H9 (cell line): ENCODE data around the gene NPAS1. TPM values are rescaled to one million over a fixed set of nuclear protein-coding genes. Genes with fewer than 3 reads are reported as not detected.

Experiments used
- DNase-seq: peaks from one replicate; pipeline ENCODE4 v3.0.0-alpha.2; 2017
- H2AFZ ChIP-seq: one replicate; pipeline ENCODE4 v1.6.1; 2013; ENCODE audit warnings: mild to moderate bottlenecking, low read length, control low read depth, moderate library complexity
- H2AK5ac ChIP-seq: 2 replicates; pipeline ENCODE4 v1.6.1; 2013; ENCODE audit warnings: low read length, control low read depth, mixed read lengths; ENCODE audit not compliant: insufficient read length
- H2BK120ac ChIP-seq: one replicate; pipeline ENCODE4 v1.6.1; 2013; ENCODE audit warnings: low read depth, mild to moderate bottlenecking, low read length, control low read depth, inconsistent platforms; ENCODE audit not compliant: poor library complexity, severe bottlenecking
- H2BK12ac ChIP-seq: 2 replicates; pipeline ENCODE4 v1.6.1; 2013; ENCODE audit warnings: low read length, control low read depth, mixed read lengths, low read depth; ENCODE audit not compliant: insufficient read length
- H2BK15ac ChIP-seq: 2 replicates; pipeline ENCODE4 v1.6.1; 2013; ENCODE audit warnings: low read depth, low read length, control low read depth
- H2BK20ac ChIP-seq: one replicate; pipeline ENCODE4 v1.6.1; 2013; ENCODE audit warnings: low read depth, mild to moderate bottlenecking, low read length, control low read depth, inconsistent platforms; ENCODE audit not compliant: poor library complexity, severe bottlenecking
- H2BK5ac ChIP-seq: 2 replicates; pipeline ENCODE4 v1.6.1; 2013; ENCODE audit warnings: low read length, control low read depth, mixed read lengths; ENCODE audit not compliant: insufficient read length
- H3K14ac ChIP-seq: 2 replicates; pipeline ENCODE4 v1.6.1; 2013; ENCODE audit warnings: low read length, control low read depth; ENCODE audit not compliant: insufficient read depth
- H3K18ac ChIP-seq: 2 replicates; pipeline ENCODE4 v1.6.1; 2013; ENCODE audit warnings: low read depth, mild to moderate bottlenecking, mixed read lengths, low read length, control low read depth; ENCODE audit not compliant: insufficient read length
- H3K23ac ChIP-seq: 2 replicates; pipeline ENCODE4 v1.6.1; 2013; ENCODE audit warnings: low read length, control low read depth, mixed read lengths, low read depth; ENCODE audit not compliant: insufficient read length
- H3K23me2 ChIP-seq: 2 replicates; pipeline ENCODE4 v1.6.1; 2013; ENCODE audit warnings: low read depth, mild to moderate bottlenecking, mixed read lengths, low read length, control low read depth; ENCODE audit not compliant: insufficient read length, poor library complexity, severe bottlenecking
- H3K27ac ChIP-seq: 2 replicates; pipeline ENCODE4 v1.5.1; 2013; ENCODE audit warnings: low read length, control low read depth, mixed read lengths, low read depth; ENCODE audit not compliant: insufficient read length
- H3K27me3 ChIP-seq: 2 replicates; pipeline ENCODE4 v1.6.1; 2013; ENCODE audit warnings: low read length, control low read depth, inconsistent platforms; ENCODE audit not compliant: insufficient read depth
- H3K4ac ChIP-seq: 2 replicates; pipeline ENCODE4 v1.6.1; 2013; ENCODE audit warnings: low read depth, mild to moderate bottlenecking, control low read depth, inconsistent platforms, low read length, moderate library complexity
- H3K4me1 ChIP-seq: 2 replicates; pipeline ENCODE4 v1.6.1; 2013; ENCODE audit warnings: low read length, control low read depth, inconsistent platforms; ENCODE audit not compliant: insufficient read depth
- H3K4me2 ChIP-seq: 2 replicates; pipeline ENCODE4 v1.6.1; 2013; ENCODE audit warnings: low read length, control low read depth, mixed read lengths; ENCODE audit not compliant: insufficient read length, insufficient read depth
- H3K56ac ChIP-seq: 2 replicates; pipeline ENCODE4 v1.6.1; 2013; ENCODE audit warnings: low read depth, mild to moderate bottlenecking, mixed read lengths, low read length, control low read depth; ENCODE audit not compliant: insufficient read length
- H3K79me1 ChIP-seq: 2 replicates; pipeline ENCODE4 v1.6.1; 2013; ENCODE audit warnings: low read depth, mild to moderate bottlenecking, moderate library complexity, low read length, control low read depth, inconsistent platforms; ENCODE audit not compliant: insufficient read depth, poor library complexity, severe bottlenecking
- H3K79me2 ChIP-seq: 2 replicates; pipeline ENCODE4 v1.6.1; 2013; ENCODE audit warnings: low read length, control low read depth, inconsistent platforms; ENCODE audit not compliant: insufficient read depth
- H3K9ac ChIP-seq: 2 replicates; pipeline ENCODE4 v1.6.1; 2013; ENCODE audit warnings: low read length, control low read depth, mixed read lengths; ENCODE audit not compliant: insufficient read length; ENCODE audit errors: extremely low read depth
- H3K9me3 ChIP-seq: one replicate; pipeline ENCODE4 v1.6.1; 2013; ENCODE audit warnings: low read depth, low read length, inconsistent platforms; ENCODE audit not compliant: control insufficient read depth
- H3T11ph ChIP-seq: one replicate; pipeline ENCODE4 v1.6.1; 2013; ENCODE audit warnings: mild to moderate bottlenecking, low read length, control low read depth, inconsistent platforms
- H4K20me1 ChIP-seq: one replicate; pipeline ENCODE4 v1.6.1; 2013; ENCODE audit not compliant: control insufficient read depth, insufficient read length, insufficient read depth
- H4K5ac ChIP-seq: 2 replicates; pipeline ENCODE4 v1.6.1; 2013; ENCODE audit warnings: low read depth, mild to moderate bottlenecking, mixed read lengths, low read length, control low read depth; ENCODE audit not compliant: insufficient read length
- H4K8ac ChIP-seq: replicated peaks from 2 replicates; pipeline ENCODE4 v1.6.1; 2013; ENCODE audit warnings: low read length, control low read depth, mixed read lengths, low read depth; ENCODE audit not compliant: insufficient read length
- H4K91ac ChIP-seq: 2 replicates; pipeline ENCODE4 v1.6.1; 2013; ENCODE audit warnings: low read depth, mild to moderate bottlenecking, moderate library complexity, mixed read lengths, low read length, control low read depth; ENCODE audit not compliant: insufficient read length
- H3K27ac Mint-ChIP-seq, 3 experiments: 2 replicates in 2 of 3; 3 replicates in 1 of 3; pipeline ENCODE4 v1.8.0; 2020 to 2021; ENCODE audit warnings: mixed read lengths in 3 of 3, mild to moderate bottlenecking in 1 of 3, moderate library complexity in 1 of 3
- H3K27me3 Mint-ChIP-seq: 2 replicates; pipeline ENCODE4 v1.8.0; 2021; ENCODE audit warnings: low read depth, mild to moderate bottlenecking, moderate library complexity, mixed read lengths
- H3K36me3 Mint-ChIP-seq, 3 experiments: 2 replicates in 2 of 3; 3 replicates in 1 of 3; pipeline ENCODE4 v1.8.0; 2020 to 2021; ENCODE audit warnings: low read depth in 3 of 3, mixed read lengths in 3 of 3; ENCODE audit not compliant: insufficient read depth in 1 of 3
- H3K4me1 Mint-ChIP-seq, 2 experiments: 2 replicates each; pipeline ENCODE4 v1.8.0; 2020; ENCODE audit warnings: mixed read lengths in 2 of 2
- H3K4me3 Mint-ChIP-seq, 2 experiments: 2 replicates in 1 of 2; 3 replicates in 1 of 2; pipeline ENCODE4 v1.8.0; 2020 to 2021; ENCODE audit warnings: mild to moderate bottlenecking in 2 of 2, mixed read lengths in 2 of 2, moderate library complexity in 1 of 2
- H3K9me3 Mint-ChIP-seq, 2 experiments: 2 replicates in 1 of 2; 3 replicates in 1 of 2; pipeline ENCODE4 v1.8.0; 2020; ENCODE audit warnings: mild to moderate bottlenecking in 2 of 2, mixed read lengths in 2 of 2, moderate library complexity in 1 of 2
- WGBS: extraction: QIAGEN DNeasy Blood & Tissue Kit; methylation state at CpG from one replicate; pipeline ENCODE4 v1.1.7; 2013; ENCODE audit warnings: missing lambda C conversion rate, low lambda C conversion rate, mixed read lengths; ENCODE audit not compliant: insufficient read length; ENCODE audit errors: extremely low coverage; 5-methylcytosine and 5-hydroxymethylcytosine counted together
- total RNA-seq: library from RNA; stranded (reverse); gene quantifications from 2 replicates; pipeline ENCODE4 v1.2.1, GENCODE V29; 2021
- TF ChIP-seq, protein P1 (sequence below): fragments of 200-600 bp; sonication (generic); conservative IDR thresholded peaks from 3 replicates; pipeline ENCODE4 v1.8.0; 2021; ENCODE audit warnings: antibody characterized with exemption, mild to moderate bottlenecking

The NPAS1 gene
- total RNA-seq, 1 experiment from 2014 or later: 17.8 TPM

DNA sequence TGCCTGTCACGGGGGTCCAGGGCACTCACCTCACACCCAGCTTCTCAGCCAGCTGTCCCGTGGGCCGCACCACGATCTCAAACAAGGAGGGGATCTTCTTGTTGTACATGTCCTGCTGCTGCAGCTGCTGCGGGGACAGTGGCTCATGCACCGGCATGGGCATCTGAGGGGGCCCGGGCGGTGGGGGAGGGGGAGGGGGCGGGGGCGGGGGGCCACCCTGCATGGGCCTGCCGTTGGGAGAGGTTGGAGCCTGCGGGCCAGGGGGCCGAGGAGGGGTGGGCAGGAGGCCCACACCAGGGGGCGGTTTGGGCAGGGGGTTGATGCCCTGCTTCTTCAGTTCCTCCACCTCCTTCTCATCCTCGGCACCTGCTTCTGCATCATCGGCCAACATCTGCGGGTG, 52.7 kb downstream of the NPAS1 start:
- H4K5ac ChIP-seq: no peak overlapping the region
- H2BK12ac ChIP-seq: no peak overlapping the region
- Mint-ChIP-seq H3K27me3 (no peaks in the 10 kb centered on the region), H3K27ac (no peak overlapping the region), H3K4me3 (no peak overlapping the region), H3K36me3 (peaks cover 37 to 77% (median 76%) of the 10 kb centered on the region in 3 experiments; a peak in 6 of 7 replicates), H3K9me3 (no peaks in the 10 kb centered on the region), H3K4me1 (peaks cover 0 to 3% of the 10 kb centered on the region in 2 experiments; a peak in 2 of 4 replicates)
- H3K23ac ChIP-seq: no peak overlapping the region
- H3K4me2 ChIP-seq: no peak overlapping the region
- no peak overlapping the region for H4K91ac ChIP-seq
- H3K14ac ChIP-seq: no peak overlapping the region
- H3K4me1 ChIP-seq: no peaks in the 10 kb centered on the region
- no peaks in the 10 kb centered on the region for H3K79me1 ChIP-seq
- H3T11ph ChIP-seq: no peak overlapping the region
- no peak overlapping the region for H4K8ac ChIP-seq
- no peak overlapping the region for H3K4ac ChIP-seq
- no peaks in the 10 kb centered on the region for H3K27me3 ChIP-seq
- no peak overlapping the region for H2BK120ac ChIP-seq
- H3K23me2 ChIP-seq: no peaks in the 10 kb centered on the region
- no peak overlapping the region for H2BK5ac ChIP-seq
- H2BK15ac ChIP-seq: no peak overlapping the region
- no peak overlapping the region for H3K9ac ChIP-seq
- no CpG with 5 or more reads among the region's 17 CpGs for WGBS
- no peak overlapping the region for H3K56ac ChIP-seq
- H3K18ac ChIP-seq: no peak overlapping the region
- H3K9me3 ChIP-seq: no peaks in the 10 kb centered on the region
- H2AK5ac ChIP-seq: no peak overlapping the region
- no peak overlapping the region for H3K27ac ChIP-seq
- H4K20me1 ChIP-seq: no peaks in the 10 kb centered on the region
- TF ChIP-seq, protein P1, sequence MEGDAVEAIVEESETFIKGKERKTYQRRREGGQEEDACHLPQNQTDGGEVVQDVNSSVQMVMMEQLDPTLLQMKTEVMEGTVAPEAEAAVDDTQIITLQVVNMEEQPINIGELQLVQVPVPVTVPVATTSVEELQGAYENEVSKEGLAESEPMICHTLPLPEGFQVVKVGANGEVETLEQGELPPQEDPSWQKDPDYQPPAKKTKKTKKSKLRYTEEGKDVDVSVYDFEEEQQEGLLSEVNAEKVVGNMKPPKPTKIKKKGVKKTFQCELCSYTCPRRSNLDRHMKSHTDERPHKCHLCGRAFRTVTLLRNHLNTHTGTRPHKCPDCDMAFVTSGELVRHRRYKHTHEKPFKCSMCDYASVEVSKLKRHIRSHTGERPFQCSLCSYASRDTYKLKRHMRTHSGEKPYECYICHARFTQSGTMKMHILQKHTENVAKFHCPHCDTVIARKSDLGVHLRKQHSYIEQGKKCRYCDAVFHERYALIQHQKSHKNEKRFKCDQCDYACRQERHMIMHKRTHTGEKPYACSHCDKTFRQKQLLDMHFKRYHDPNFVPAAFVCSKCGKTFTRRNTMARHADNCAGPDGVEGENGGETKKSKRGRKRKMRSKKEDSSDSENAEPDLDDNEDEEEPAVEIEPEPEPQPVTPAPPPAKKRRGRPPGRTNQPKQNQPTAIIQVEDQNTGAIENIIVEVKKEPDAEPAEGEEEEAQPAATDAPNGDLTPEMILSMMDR: no peak
- H2BK20ac ChIP-seq: no peak overlapping the region
- H3K79me2 ChIP-seq: no peaks in the 10 kb centered on the region
- DNase-seq: no peak
- H2AFZ ChIP-seq: no peak overlapping the region
